HepG2 (cell line): ENCODE measurements around the gene HS3ST4.
A peak's percentile ranks its signal among the peaks of the same experiment; 100 is the strongest.

Experiments
- CTCF ChIP-seq: sonication (generic); formaldehyde crosslinking; IDR thresholded peaks from 2 replicates; pipeline ENCODE4 v1.5.0; 2020; ENCODE audit warnings: mild to moderate bottlenecking, missing genetic modification reagents, moderate library complexity
- EZH2 ChIP-seq: conservative IDR thresholded peaks from 2 replicates; pipeline ENCODE4 v1.6.1; 2012; ENCODE audit warnings: mild to moderate bottlenecking, low read depth, low read length, moderate library complexity
- HIVEP1 ChIP-seq: sonication (generic); formaldehyde crosslinking; IDR thresholded peaks from 2 replicates; pipeline ENCODE4 v1.4.0; 2020; ENCODE audit warnings: mild to moderate bottlenecking, missing genetic modification reagents
- PRDM4 ChIP-seq: sonication (generic); formaldehyde crosslinking; IDR thresholded peaks from 2 replicates; pipeline ENCODE4 v1.9.0; 2021; ENCODE audit warnings: missing genetic modification reagents, borderline replicate concordance
- PTBP1 ChIP-seq: fragments of 200-400 bp; formaldehyde crosslinking; IDR thresholded peaks from 2 replicates; pipeline ENCODE4 v1.6.1; 2018; ENCODE audit warnings: low read length, low read depth; ENCODE audit not compliant: poor library complexity, severe bottlenecking
- STAT6 ChIP-seq: sonication (generic); formaldehyde crosslinking; IDR thresholded peaks from 2 replicates; pipeline ENCODE4 v1.4.0; 2020; ENCODE audit warnings: missing genetic modification reagents, mild to moderate bottlenecking, borderline replicate concordance
- TCF7 ChIP-seq: sonication (generic); IDR thresholded peaks from 2 replicates; pipeline ENCODE4 v1.6.1; 2016; ENCODE audit warnings: antibody characterized with exemption, low read depth
- TCF7L2 ChIP-seq: IDR thresholded peaks from 2 replicates; pipeline ENCODE4 v1.6.1; 2011; ENCODE audit warnings: mild to moderate bottlenecking, low read depth, low read length, moderate library complexity
- ZKSCAN8 ChIP-seq: IDR thresholded peaks from 2 replicates; pipeline ENCODE4 v1.6.1; 2016; ENCODE audit warnings: borderline replicate concordance, missing genetic modification reagents, missing compliant biosample characterization
- ZNF18 ChIP-seq: sonication (generic); formaldehyde crosslinking; IDR thresholded peaks from 2 replicates; pipeline ENCODE4 v1.8.0; 2022; ENCODE audit warnings: mild to moderate bottlenecking, missing genetic modification reagents; ENCODE audit not compliant: insufficient replicate concordance

GRCh38 chr16:25838724-25839186 is 147.0 kb downstream of the HS3ST4 start:
- TF ChIP-seq TCF7 (no peak), PRDM4 (CRISPR knock-in tag) (no peak), HIVEP1 (no peak), ZKSCAN8 (CRISPR knock-in tag) (no peak), ZNF18 (CRISPR knock-in tag) (no peak), TCF7L2 (no peak), PTBP1 (no peak), EZH2 (no peak), STAT6 (CRISPR knock-in tag) (no peak), CTCF (peak; percentile 77)
